K562 treated with DMSO at 1 percent for 48 hours (cell line): Measurements from ENCODE around the gene ZNF610. TPM values are rescaled to one million over a fixed set of nuclear protein-coding genes. Genes with fewer than 3 reads are reported as not detected.

ENCODE experiments used
- total RNA-seq: library from RNA; unstranded; fragments of 300-600 nt; gene quantifications from 2 replicates; pipeline ENCODE4 v1.2.3, GENCODE V29; 2022; ENCODE audit warnings: low replicate concordance; ENCODE audit errors: extremely low read depth

The ZNF610 gene
- total RNA-seq, result not detected in 2 replicates

DNA sequence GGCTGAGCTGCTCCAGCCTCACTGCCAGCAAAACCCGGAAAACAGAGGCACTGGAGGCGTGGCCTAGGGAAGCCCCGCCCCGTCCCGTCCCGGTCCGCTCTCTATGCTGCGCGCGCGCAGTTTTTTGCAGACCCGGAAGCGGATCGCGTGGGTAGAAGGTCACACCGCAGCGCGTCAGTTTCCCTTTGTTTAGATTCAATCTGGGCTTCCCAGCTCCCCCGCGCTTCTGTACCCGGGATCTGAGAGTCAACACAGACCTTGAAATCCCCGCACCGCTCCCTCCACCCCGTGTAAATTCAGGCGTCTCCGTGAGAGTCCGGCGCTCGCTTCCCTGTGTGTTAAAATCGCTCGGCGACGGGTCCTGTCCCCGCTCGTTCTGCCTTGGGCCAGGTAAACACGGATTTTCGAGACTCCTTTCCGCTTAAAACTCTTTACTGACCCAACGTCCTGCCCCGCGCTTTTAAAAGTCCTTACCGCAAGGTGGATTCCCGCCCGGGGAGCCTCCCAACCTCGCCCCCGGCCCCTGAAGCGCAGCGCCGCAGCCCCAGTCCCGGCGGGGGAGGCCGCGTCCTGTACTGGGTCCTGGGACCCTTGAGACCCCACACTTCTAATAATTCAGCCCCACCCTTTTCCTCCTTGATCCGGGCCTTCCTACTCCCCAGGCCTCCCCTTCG lies at the start of gene ZNF610:
TSS of gene ZNF610 (plus strand) at position 127 of the 674 bp plus-strand sequence. CDS start 12,930 bp downstream, outside the sequence.

DNA sequence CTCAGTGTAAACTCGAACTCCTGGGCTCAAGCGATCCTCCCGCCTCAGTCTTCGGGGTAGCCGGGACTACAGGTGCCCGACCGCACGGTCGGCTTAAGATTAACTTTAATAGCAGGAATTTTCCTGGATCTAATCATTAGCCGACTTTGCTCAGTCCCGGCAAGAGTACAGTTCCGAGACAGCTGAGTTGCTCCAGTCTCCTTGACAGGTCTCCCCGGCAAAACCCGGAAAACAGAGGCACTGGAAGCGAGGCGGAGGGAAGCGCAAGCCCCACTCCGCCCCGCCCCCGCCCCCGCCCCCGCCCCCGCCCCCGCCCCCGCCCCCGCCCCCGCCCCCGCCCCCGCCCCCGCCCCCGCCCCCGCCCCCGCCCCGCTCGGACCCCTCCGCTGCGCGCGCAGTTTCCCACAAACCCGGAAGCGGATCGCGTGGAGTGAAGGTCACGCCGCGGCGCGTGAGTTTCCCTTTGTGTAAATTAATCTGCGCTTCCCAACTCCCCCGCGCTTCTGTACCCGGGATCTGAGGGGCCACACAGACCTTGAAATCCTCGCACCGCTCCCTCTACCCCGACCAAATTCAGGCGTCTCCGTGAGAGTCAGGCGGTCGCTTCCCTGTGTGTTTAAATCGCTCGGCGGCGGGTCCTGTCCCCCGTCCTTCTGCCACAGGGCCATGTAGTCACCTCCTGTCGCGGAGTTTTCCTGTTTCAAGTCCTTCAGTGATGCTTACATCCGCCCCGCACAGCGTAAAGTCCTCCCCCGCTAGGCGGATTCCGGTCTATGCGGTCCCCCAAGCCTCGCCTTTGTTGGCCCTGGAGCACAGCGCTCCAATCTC lies 39.1 kb upstream of the ZNF610 start, which contains the start of gene ZNF480:
TSS of gene ZNF480 (plus strand) at position 397 of the 828 bp plus-strand sequence. CDS start 3,244 bp downstream, outside the sequence.

DNA sequence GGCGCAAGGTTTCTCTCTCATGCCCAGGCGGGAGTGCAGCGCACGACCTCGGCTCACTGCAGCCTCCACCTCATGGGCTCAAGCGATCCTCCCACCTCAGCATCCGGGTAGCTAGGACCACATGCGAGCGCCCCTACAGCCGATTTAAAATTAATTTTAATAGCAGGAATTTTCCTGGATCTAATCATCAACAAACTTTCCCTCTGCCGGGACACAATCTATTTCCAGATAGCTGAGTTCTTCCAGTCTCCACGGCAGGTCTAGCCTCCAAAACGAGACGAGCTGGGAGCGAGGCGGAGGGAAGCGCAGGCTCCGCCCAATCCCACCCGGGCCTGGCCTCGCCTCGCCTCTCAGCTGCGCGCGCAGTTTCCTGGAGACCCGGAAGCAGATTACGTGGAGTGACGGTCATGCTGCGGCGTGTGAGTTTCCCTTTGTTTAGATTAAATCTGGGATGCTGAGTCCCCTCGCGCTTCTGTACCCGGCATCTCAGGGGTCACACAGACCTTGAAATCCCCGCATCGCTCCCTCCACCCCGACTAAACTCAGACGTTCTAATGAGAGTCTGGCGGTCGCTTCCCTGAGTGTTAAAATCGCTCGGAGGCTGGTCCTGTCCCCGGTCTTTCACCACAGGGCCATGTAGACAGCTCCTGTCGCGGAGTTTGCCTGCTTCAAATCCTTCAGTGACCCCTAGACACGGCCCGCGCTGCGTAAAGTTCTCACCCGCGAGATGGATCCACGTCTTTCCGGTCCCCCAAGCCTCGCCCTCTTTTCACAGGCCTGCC lies 33.7 kb downstream of the ZNF610 start, which contains the start of gene ZNF880:
TSS of gene ZNF880 (plus strand) at position 365 of the 782 bp plus-strand sequence. CDS start at position 408, 43 bp downstream.

DNA sequence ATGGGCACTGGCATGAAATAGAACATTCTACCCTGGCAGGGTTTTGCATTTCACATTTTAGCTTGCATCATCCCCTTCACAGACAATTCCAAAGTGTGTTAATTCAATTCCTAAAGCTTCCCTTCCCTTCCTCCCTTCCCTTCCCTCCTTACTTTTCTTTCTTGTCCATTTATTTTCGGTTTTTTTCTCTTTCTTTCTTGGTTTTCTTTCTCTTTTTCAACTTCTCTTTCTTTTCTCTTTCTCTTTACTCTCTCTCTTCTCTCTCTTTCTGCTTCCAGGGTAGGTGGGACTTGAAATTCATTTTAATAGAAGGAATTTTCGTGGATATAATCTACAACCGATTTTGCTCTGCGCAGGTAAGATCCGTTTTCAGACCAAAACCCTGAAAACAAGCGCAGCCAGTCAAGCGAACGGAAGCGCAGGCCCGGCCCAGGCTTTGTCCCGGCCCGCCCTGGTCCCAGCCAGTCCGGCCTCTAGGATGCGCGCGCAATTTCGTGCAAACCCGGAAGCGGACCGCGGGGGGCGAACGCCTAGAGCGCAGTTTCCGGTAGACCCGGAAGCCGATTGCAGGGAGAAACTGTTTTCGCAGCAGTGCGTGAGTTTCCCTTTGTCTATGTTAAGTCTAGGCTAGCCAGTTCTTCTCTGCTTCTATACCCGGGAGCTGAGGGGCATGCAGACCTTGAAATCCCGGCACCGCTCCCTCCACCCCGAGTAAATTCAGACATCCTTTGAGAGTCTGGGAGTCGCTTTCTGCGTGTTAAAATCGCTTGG lies 61.5 kb downstream of the ZNF610 start, which contains the start of gene ZNF528:
TSS of gene ZNF528 (plus strand) at position 540 of the 771 bp plus-strand sequence. CDS start 4,165 bp downstream, outside the sequence.

Other genes with a start within 250 kb of the ZNF610 start
- gene ZNF841, start 240.5 kb upstream of the ZNF610 start, total RNA-seq, result not detected in 2 replicates
- not detected in 2 replicates for gene ZNF616, start 196.3 kb upstream of the ZNF610 start, total RNA-seq
- not detected in 2 replicates for gene ZNF836, start 164.6 kb upstream of the ZNF610 start, total RNA-seq
- gene PPP2R1A, start 146.2 kb upstream of the ZNF610 start, total RNA-seq, result not detected in 2 replicates
- not detected in 2 replicates for gene ZNF766, start 66.7 kb upstream of the ZNF610 start, total RNA-seq
- gene ZNF480, start 39.1 kb upstream of the ZNF610 start, total RNA-seq, result not detected in 2 replicates
- not detected in 2 replicates for gene ZNF880, start 33.7 kb downstream of the ZNF610 start, total RNA-seq
- gene ZNF528, start 61.6 kb downstream of the ZNF610 start, total RNA-seq, result not detected in 2 replicates
- not detected in 2 replicates for gene ZNF534, start 92.9 kb downstream of the ZNF610 start, total RNA-seq
- not detected in 2 replicates for gene ZNF578, start 117.3 kb downstream of the ZNF610 start, total RNA-seq
- gene ZNF808, start 191.4 kb downstream of the ZNF610 start, total RNA-seq, result not detected in 2 replicates
- gene ZNF701, start 234.0 kb downstream of the ZNF610 start, total RNA-seq, result not detected in 2 replicates